ENCODE results near the gene MAP2K2.

Gene MAP2K2

DNA sequence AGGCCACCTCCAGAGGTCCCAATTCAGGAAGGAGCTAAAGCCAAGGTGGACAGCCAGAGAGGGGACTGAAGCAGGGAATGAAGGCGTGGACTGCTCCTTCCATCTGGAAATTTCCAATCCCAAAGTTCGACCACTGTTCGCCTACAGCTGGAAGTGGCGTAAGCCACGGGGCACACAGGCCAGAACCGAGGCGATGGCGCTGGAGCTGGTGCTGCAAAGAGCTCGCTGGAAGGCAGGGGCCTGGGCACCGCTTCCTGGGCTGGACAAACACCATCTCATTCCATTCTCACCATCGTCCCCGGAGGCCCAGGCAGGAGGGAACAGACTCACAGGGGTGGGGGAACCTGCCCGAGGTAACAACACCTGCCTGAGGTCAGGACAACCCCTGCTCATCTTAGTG lies 4.2 kb downstream of the MAP2K2 start:
- Histone ChIP-seq H3K4me3 (ENCODE audit: low read length) (no peak overlapping the region), H3K4me1 (ENCODE audit: low read length) (peaks cover 11% of the 10 kb centered on the region), H3K4me2 (ENCODE audit: low read length) (no peak overlapping the region), H3K27ac (ENCODE audit: low read length) (no peak overlapping the region), H2AFZ (ENCODE audit: low read depth, low read length) (no peak overlapping the region), H3K27me3 (ENCODE audit: low read depth, low read length) (no peaks in the 10 kb centered on the region), H4K20me1 (ENCODE audit: insufficient read depth, low read length) (peaks cover 17% of the 10 kb centered on the region), H3K9me3 (ENCODE audit: insufficient read depth, low read length) (no peaks in the 10 kb centered on the region), H3K9ac (ENCODE audit: low read length) (no peak overlapping the region), H3K79me2 (ENCODE audit: low read length) (peaks cover 54% of the 10 kb centered on the region), H3K36me3 (replicated peaks; ENCODE audit: low read depth, low read length) (peaks cover 14% of the 10 kb centered on the region)
- TF ChIP-seq EZH2phosphoT487 (IDR thresholded peaks at IDR 0.05; ENCODE audit: low read depth) = no peak
- TF ChIP-seq, protein P1, sequence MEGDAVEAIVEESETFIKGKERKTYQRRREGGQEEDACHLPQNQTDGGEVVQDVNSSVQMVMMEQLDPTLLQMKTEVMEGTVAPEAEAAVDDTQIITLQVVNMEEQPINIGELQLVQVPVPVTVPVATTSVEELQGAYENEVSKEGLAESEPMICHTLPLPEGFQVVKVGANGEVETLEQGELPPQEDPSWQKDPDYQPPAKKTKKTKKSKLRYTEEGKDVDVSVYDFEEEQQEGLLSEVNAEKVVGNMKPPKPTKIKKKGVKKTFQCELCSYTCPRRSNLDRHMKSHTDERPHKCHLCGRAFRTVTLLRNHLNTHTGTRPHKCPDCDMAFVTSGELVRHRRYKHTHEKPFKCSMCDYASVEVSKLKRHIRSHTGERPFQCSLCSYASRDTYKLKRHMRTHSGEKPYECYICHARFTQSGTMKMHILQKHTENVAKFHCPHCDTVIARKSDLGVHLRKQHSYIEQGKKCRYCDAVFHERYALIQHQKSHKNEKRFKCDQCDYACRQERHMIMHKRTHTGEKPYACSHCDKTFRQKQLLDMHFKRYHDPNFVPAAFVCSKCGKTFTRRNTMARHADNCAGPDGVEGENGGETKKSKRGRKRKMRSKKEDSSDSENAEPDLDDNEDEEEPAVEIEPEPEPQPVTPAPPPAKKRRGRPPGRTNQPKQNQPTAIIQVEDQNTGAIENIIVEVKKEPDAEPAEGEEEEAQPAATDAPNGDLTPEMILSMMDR (IDR thresholded peaks at IDR 0.05; ENCODE audit: low read depth, low read length) = no peak

DNA sequence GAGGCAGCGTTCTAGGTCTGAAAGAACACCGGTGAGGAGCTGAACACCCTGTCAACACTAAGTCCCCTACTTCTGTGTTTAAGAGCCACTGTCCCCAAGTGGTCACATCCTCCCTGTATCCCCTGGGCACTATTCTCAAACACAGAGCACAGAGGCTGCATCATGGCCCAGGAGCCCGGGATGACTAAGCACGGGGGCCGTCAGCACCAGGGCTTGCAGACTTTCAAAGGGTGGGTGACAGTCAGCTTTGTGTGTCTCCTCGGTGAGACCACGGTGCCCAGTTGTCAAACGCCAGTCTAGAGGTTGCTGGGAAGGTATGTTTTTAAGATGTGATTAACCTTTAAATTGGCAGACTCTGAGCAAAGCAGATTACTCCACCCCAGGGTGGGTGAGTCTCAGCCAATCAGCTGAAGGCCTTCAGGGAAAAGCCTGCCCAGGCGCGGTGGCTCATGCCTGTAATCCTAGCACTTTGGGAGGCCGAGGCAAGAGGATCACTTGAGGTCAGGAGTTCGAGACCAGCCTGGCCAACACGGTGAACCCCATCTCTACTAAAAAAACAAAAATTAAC lies 8.0 kb downstream of the MAP2K2 start:
- no peak for TF ChIP-seq EZH2phosphoT487 (IDR thresholded peaks at IDR 0.05; ENCODE audit: low read depth)
- TF ChIP-seq, protein P1 (IDR thresholded peaks at IDR 0.05; ENCODE audit: low read depth, low read length) = no peak
- H2AFZ ChIP-seq (ENCODE audit: low read depth, low read length) = no peak overlapping the region
- no peak overlapping the region for H3K9ac ChIP-seq (ENCODE audit: low read length)
- no peaks in the 10 kb centered on the region for H3K4me1 ChIP-seq (ENCODE audit: low read length)
- H4K20me1 ChIP-seq (ENCODE audit: insufficient read depth, low read length) = peaks cover 13% of the 10 kb centered on the region
- H3K36me3 ChIP-seq (replicated peaks; ENCODE audit: low read depth, low read length) = peaks cover 35% of the 10 kb centered on the region
- H3K4me3 ChIP-seq (ENCODE audit: low read length) = no peak overlapping the region
- no peaks in the 10 kb centered on the region for H3K27me3 ChIP-seq (ENCODE audit: low read depth, low read length)
- peaks cover 28% of the 10 kb centered on the region for H3K79me2 ChIP-seq (ENCODE audit: low read length)
- no peak overlapping the region for H3K4me2 ChIP-seq (ENCODE audit: low read length)
- H3K27ac ChIP-seq (ENCODE audit: low read length) = no peak overlapping the region
- no peaks in the 10 kb centered on the region for H3K9me3 ChIP-seq (ENCODE audit: insufficient read depth, low read length)

DNA sequence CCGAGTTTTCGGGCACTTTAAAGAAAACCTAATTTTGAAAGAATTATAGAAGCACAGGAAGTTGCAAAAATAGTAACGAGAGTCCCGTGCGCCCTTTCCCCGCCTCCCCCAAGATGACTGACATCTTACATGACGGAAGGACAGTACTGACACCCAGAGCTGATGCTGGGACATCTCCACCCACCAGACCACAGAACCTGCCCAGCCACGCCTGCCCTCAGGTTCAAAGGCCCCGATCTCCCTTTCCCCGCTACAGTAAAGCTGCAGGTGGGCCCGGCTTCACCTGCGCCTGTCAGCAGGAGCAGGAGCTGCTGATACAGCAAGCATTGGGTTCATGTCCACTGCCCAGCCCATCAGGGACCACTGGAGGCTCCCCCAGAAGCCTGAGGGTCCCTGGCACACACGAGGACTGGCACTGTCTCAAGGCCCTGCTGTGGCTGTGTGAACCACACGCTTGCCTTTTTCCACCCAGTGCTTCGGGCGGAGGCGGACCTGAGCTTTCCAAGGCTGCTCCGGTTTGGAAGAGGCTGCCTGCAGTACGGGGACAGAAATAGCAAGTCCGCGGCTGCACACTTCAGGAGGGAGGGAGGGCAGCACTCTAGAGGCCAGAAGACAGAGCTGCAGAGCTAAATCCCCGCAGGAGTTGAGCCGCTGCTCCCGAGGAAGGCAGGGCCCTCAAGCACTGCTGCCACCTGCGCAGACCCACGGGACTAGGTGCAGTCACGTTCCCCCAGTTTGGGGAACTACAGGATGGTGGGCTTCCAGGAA lies 8.7 kb downstream of the MAP2K2 start:
- H3K4me2 ChIP-seq (ENCODE audit: low read length) = no peak overlapping the region

DNA sequence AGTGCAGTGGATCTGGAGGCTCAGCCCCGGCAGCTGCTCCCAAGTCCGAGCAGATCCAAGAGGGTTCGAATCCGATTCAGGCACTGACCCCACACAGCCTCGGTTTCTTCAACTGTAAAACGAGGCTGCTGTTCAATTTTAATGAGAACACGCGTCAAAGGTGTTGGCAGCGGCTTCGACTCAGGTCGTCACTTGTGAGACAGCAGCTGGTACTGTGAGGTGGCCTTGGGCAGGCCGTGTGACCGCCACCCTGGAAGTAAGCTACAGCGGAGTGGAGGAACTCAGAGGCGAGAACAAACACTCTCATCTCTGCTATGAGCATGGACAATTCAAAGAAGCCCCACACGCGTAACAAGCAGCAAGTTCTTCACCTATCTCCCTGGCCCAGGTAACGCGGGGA lies 9.7 kb downstream of the MAP2K2 start:
- Histone ChIP-seq H3K27me3 (ENCODE audit: low read depth, low read length) (no peaks in the 10 kb centered on the region), H4K20me1 (ENCODE audit: insufficient read depth, low read length) (0 out of 2 replicates have a peak, but pooled peaks cover 3% of the 10 kb centered on the region), H3K27ac (ENCODE audit: low read length) (no peak overlapping the region), H3K4me2 (ENCODE audit: low read length) (no peak overlapping the region), H3K4me3 (ENCODE audit: low read length) (no peak overlapping the region), H3K9me3 (ENCODE audit: insufficient read depth, low read length) (no peaks in the 10 kb centered on the region), H3K36me3 (replicated peaks; ENCODE audit: low read depth, low read length) (peaks cover 43% of the 10 kb centered on the region), H3K4me1 (ENCODE audit: low read length) (no peaks in the 10 kb centered on the region), H3K9ac (ENCODE audit: low read length) (no peak overlapping the region), H3K79me2 (ENCODE audit: low read length) (peaks cover 13% of the 10 kb centered on the region), H2AFZ (ENCODE audit: low read depth, low read length) (no peak overlapping the region)
- TF ChIP-seq EZH2phosphoT487 (IDR thresholded peaks at IDR 0.05; ENCODE audit: low read depth) = no peak
- TF ChIP-seq, protein P1 (IDR thresholded peaks at IDR 0.05; ENCODE audit: low read depth, low read length) = no peak

More for the DNA sequence above, 8.7 kb downstream of the MAP2K2 start:
- TF ChIP-seq, protein P1 (IDR thresholded peaks at IDR 0.05; ENCODE audit: low read depth, low read length) = no peak
- TF ChIP-seq EZH2phosphoT487 (IDR thresholded peaks at IDR 0.05; ENCODE audit: low read depth) = no peak
- Histone ChIP-seq H3K36me3 (replicated peaks; ENCODE audit: low read depth, low read length) (peaks cover 42% of the 10 kb centered on the region), H3K27me3 (ENCODE audit: low read depth, low read length) (no peaks in the 10 kb centered on the region), H3K79me2 (ENCODE audit: low read length) (peaks cover 22% of the 10 kb centered on the region), H3K4me1 (ENCODE audit: low read length) (no peaks in the 10 kb centered on the region), H3K4me3 (ENCODE audit: low read length) (no peak overlapping the region), H4K20me1 (ENCODE audit: insufficient read depth, low read length) (peaks cover 7% of the 10 kb centered on the region; the same call in 1 of the 2 replicates), H3K9ac (ENCODE audit: low read length) (no peak overlapping the region), H3K9me3 (ENCODE audit: insufficient read depth, low read length) (no peaks in the 10 kb centered on the region), H2AFZ (ENCODE audit: low read depth, low read length) (no peak overlapping the region), H3K27ac (ENCODE audit: low read length) (no peak overlapping the region)

Data from OCI-LY3 (cell line).